Stomach smooth muscle (tissue), 2 donors: ENCODE measurements around the gene APOD.

ENCODE experiments used
- H3K27ac ChIP-seq: one replicate; pipeline ENCODE4 v1.7.0; 2013; ENCODE audit warnings: mild to moderate bottlenecking, low read length, inconsistent platforms
- H3K27me3 ChIP-seq, 2 donors: one replicate each; pipeline ENCODE4 v1.7.0; 2013; ENCODE audit warnings: low read length in 2 of 2; ENCODE audit not compliant: insufficient read depth in 2 of 2, control insufficient read depth in 1 of 2
- H3K36me3 ChIP-seq, 2 donors: one replicate each; pipeline ENCODE4 v1.7.0; 2013; ENCODE audit warnings: low read length in 2 of 2; ENCODE audit not compliant: control insufficient read depth in 2 of 2, insufficient read depth in 2 of 2
- H3K4me1 ChIP-seq: one replicate; pipeline ENCODE4 v1.7.0; 2013; ENCODE audit warnings: low read length; ENCODE audit not compliant: control insufficient read depth, insufficient read depth
- H3K4me3 ChIP-seq, 2 donors: one replicate each; pipeline ENCODE4 v1.7.0; 2013; ENCODE audit warnings: low read length in 2 of 2
- H3K9ac ChIP-seq, 2 donors: one replicate each; pipeline ENCODE4 v1.7.0; 2013; ENCODE audit warnings: low read length in 2 of 2, mild to moderate bottlenecking in 1 of 2
- H3K9me3 ChIP-seq, 2 donors: one replicate each; pipeline ENCODE4 v1.7.0; 2013; ENCODE audit warnings: low read length in 2 of 2; ENCODE audit not compliant: control insufficient read depth in 2 of 2
- donor health status: healthy.
- donor health status: Pancreatic carcinoma.

APOD gene

DNA sequence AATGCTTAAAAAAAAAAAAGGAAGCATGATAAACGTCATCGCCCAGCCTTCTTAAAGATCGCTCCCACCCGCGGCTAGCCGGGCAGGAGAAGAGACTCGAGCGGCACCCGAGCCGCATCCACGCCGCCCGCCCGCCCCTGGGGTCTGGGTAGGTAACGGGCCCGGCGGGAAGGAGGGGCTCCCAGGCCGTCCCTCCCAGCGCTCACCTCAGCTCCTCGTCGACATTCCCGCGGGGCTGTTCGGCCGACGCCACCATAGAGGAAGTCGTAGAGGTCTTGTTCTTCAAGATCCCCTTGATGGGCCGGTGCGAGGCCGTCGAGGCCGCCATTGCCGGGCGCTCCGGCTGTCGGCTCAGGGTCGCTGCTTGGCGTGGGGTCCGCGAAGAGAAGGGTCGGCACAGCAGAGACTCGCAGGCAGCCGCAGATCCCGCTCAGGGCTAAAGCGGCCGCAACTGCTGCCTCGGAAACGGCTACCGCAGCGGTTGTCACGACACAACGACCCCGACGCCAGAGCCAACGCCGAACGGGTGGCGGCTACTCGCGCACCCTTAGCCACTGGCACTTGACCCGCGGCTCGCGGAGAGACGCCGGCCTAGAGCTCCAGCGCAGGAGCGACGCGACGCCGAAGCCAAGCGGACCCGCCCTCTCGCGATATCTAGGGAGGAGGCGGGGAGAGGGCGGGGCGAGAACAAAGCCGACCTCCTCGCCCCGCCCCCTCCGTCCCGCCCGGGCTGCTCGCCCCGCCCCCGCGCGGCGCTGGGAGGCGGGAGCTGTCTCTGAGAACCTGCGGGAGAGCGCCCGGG lies 40.8 kb downstream of the APOD start, which contains the start of gene PPP1R2:
PPP1R2 (minus strand) TSS at position 628 of the 802 bp plus-strand sequence; CDS start at position 328, 300 bp downstream.
- peaks cover 35% of the 10 kb centered on the region for H3K4me1 ChIP-seq
- peak within 1 kb of the TSS; percentile 86 to 89 for H3K4me3 ChIP-seq
- no peaks in the 10 kb centered on the region for H3K9me3 ChIP-seq
- H3K27me3 ChIP-seq: no peaks in the 10 kb centered on the region
- H3K36me3 ChIP-seq: no peaks in the 10 kb centered on the region
- H3K9ac ChIP-seq: peak within 1 kb of the TSS; percentile 81 to 91
- H3K27ac ChIP-seq: peak within 1 kb of the TSS; percentile 87

GRCh38 chr3:195542316-195542697 lies 41.4 kb downstream of the APOD start:
- peaks cover 35% of the 10 kb centered on the region for H3K4me1 ChIP-seq

GRCh38 chr3:195540511-195540910 lies 43.2 kb downstream of the APOD start:
- H3K4me1 ChIP-seq: peaks cover 29% of the 10 kb centered on the region
- no peaks in the 10 kb centered on the region for H3K27me3 ChIP-seq
- no peak overlapping the region for H3K9ac ChIP-seq
- no peaks in the 10 kb centered on the region for H3K9me3 ChIP-seq
- no peak overlapping the region for H3K4me3 ChIP-seq
- H3K27ac ChIP-seq: no peak overlapping the region
- no peaks in the 10 kb centered on the region for H3K36me3 ChIP-seq

More at GRCh38 chr3:195542316-195542697, 41.4 kb downstream of the APOD start:
- Histone ChIP-seq H3K27ac (peak overlapping the region; percentile 87), H3K9ac (peak overlapping the region; percentile 81 to 91), H3K4me3 (peak overlapping the region; percentile 86 to 89), H3K9me3 (no peaks in the 10 kb centered on the region), H3K27me3 (no peaks in the 10 kb centered on the region), H3K36me3 (no peaks in the 10 kb centered on the region)

GRCh38 chr3:195540027-195540426 lies 43.7 kb downstream of the APOD start:
- H3K4me1 ChIP-seq: peaks cover 29% of the 10 kb centered on the region
- H3K9ac ChIP-seq: no peak overlapping the region
- H3K36me3 ChIP-seq: no peaks in the 10 kb centered on the region
- no peak overlapping the region for H3K27ac ChIP-seq
- H3K27me3 ChIP-seq: no peaks in the 10 kb centered on the region
- H3K4me3 ChIP-seq: peak overlapping the region in 1 of 2 donors; percentile 24
- no peaks in the 10 kb centered on the region for H3K9me3 ChIP-seq

DNA sequence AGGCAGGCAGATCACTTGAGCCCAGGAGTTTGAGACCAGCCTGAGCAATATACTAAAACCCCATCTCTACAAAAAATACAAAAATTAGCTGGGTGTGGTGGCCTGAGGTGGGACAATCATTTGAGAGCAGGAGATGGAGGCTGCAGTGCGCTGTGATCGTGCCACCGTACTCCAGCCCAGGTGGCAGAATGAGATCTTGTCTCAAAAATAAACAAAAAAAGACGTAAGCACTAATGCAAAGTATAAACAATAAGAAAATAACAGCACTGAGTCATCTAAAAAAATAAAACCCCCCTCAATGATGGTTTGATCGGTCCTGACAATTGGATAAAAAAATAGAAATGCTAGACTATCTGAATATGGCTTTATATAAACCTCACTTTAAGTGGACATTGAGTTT lies 44.3 kb downstream of the APOD start:
- no peaks in the 10 kb centered on the region for H3K27me3 ChIP-seq
- H3K4me1 ChIP-seq: peaks cover 24% of the 10 kb centered on the region
- no peak overlapping the region for H3K4me3 ChIP-seq
- H3K9ac ChIP-seq: no peak overlapping the region
- H3K27ac ChIP-seq: no peak overlapping the region
- H3K9me3 ChIP-seq: no peaks in the 10 kb centered on the region
- H3K36me3 ChIP-seq: no peaks in the 10 kb centered on the region

DNA sequence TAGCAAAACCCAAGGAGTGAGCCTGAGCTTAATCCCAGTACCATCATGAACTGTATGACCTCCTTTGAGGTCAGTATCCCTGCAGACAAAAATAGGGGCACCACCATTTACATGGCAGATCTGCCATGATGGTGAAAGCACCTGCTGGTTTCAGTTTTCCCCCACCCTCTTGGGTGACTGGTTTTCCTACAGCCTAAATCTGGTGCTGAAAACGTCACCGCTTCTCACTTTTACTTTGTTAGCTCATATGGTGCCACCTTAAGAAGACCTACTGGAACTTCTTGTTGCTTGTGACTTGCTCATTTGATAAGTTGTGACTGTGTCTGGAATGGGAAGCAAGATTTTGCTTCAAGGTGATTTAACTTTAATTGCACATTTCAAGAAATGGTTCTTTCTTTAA lies 45.7 kb downstream of the APOD start:
- Histone ChIP-seq H3K4me3 (no peak overlapping the region), H3K4me1 (peaks cover 16% of the 10 kb centered on the region), H3K9me3 (no peaks in the 10 kb centered on the region), H3K27ac (no peak overlapping the region), H3K27me3 (no peaks in the 10 kb centered on the region), H3K9ac (no peak overlapping the region), H3K36me3 (no peaks in the 10 kb centered on the region)

DNA sequence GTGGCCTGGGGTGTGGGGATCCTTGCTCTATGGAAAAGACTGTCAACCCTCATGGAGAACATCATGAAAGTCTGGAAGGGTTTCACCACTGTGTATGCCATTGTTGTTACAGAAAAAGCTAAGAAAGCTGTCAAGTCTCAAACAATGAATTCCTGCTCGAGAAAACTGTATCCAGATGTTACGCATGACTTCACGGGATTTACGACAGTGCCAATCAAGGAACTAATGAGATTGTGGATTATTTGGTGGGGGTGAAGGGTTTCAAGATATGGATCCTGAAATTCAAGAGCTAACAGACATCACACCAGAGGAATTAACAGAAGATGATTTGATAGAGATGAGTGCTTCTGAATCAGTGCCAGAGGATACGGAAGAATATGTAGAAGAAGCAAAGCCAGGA lies 48.4 kb downstream of the APOD start:
- H3K4me1 ChIP-seq: peaks cover 5% of the 10 kb centered on the region

GRCh38 chr3:195532834-195533233 lies 50.9 kb downstream of the APOD start:
- H3K9me3 ChIP-seq: no peaks in the 10 kb centered on the region
- H3K27me3 ChIP-seq: no peaks in the 10 kb centered on the region
- no peak overlapping the region for H3K4me3 ChIP-seq
- H3K36me3 ChIP-seq: peaks cover 0 to 4% of the 10 kb centered on the region in 2 donors
- no peak overlapping the region for H3K27ac ChIP-seq
- H3K4me1 ChIP-seq: no peaks in the 10 kb centered on the region
- H3K9ac ChIP-seq: no peak overlapping the region

More for the DNA sequence above, 48.4 kb downstream of the APOD start:
- H3K36me3 ChIP-seq: no peaks in the 10 kb centered on the region
- H3K9ac ChIP-seq: no peak overlapping the region
- H3K27me3 ChIP-seq: no peaks in the 10 kb centered on the region
- no peaks in the 10 kb centered on the region for H3K9me3 ChIP-seq
- H3K4me3 ChIP-seq: no peak overlapping the region
- H3K27ac ChIP-seq: no peak overlapping the region

GRCh38 chr3:195532345-195532744 lies 51.4 kb downstream of the APOD start:
- Histone ChIP-seq H3K9me3 (no peaks in the 10 kb centered on the region), H3K27ac (no peak overlapping the region), H3K4me1 (no peaks in the 10 kb centered on the region), H3K9ac (no peak overlapping the region), H3K4me3 (no peak overlapping the region), H3K36me3 (peaks cover 0 to 4% of the 10 kb centered on the region in 2 donors), H3K27me3 (no peaks in the 10 kb centered on the region)

GRCh38 chr3:195531683-195532082 lies 52.1 kb downstream of the APOD start:
- Histone ChIP-seq H3K27ac (no peak overlapping the region), H3K9ac (no peak overlapping the region)

GRCh38 chr3:195526492-195526891 lies 57.2 kb downstream of the APOD start:
- no peaks in the 10 kb centered on the region for H3K9me3 ChIP-seq
- H3K4me1 ChIP-seq: no peaks in the 10 kb centered on the region
- no peak overlapping the region for H3K9ac ChIP-seq
- H3K36me3 ChIP-seq: peaks cover 12 to 13% of the 10 kb centered on the region in 2 donors
- no peaks in the 10 kb centered on the region for H3K27me3 ChIP-seq
- H3K4me3 ChIP-seq: no peak overlapping the region
- no peak overlapping the region for H3K27ac ChIP-seq

More at GRCh38 chr3:195531683-195532082, 52.1 kb downstream of the APOD start:
- Histone ChIP-seq H3K36me3 (peaks cover 0 to 4% of the 10 kb centered on the region in 2 donors), H3K27me3 (no peaks in the 10 kb centered on the region), H3K9me3 (no peaks in the 10 kb centered on the region), H3K4me1 (no peaks in the 10 kb centered on the region), H3K4me3 (no peak overlapping the region)
